Stimulated activated naive CD8-positive, alpha-beta T cell treated with anti-CD3 and anti-CD28 coated beads, Interleukin-15, Interleukin-2, amounts not matched to agents 100 U/mL and 50 U/mL, for 24 hours (primary cell): Measurements from ENCODE around the gene SPATA45.

ENCODE experiments used
- ATAC-seq: fragments of 150-1000 bp; cut with Tn5 transposase; one replicate; pipeline ENCODE4 v1.10.0; 2021
- DNase-seq: peaks from one replicate; pipeline ENCODE4 v3.0.0; 2021

SPATA45 gene

DNA sequence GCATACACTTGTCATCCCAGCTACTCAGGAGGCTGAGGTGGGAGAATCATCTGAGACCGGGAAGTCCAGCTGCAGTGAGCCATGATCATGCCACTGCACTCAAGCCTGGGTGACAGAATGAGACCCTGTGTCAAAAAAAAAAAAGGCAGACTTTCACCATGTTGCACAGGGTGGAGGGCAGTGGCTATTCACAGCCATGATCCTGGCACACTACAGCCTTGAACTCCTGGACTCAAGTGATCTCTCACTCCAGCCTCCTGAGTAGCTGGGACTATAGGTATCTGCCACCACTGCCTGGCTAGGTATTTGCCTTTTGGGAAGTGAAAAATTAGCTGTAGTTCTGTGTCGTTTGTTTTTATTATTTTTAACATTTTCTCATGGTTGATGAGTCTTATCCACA lies 19.1 kb downstream of the SPATA45 start:
- DNase-seq: no peak
- no peak for ATAC-seq

DNA sequence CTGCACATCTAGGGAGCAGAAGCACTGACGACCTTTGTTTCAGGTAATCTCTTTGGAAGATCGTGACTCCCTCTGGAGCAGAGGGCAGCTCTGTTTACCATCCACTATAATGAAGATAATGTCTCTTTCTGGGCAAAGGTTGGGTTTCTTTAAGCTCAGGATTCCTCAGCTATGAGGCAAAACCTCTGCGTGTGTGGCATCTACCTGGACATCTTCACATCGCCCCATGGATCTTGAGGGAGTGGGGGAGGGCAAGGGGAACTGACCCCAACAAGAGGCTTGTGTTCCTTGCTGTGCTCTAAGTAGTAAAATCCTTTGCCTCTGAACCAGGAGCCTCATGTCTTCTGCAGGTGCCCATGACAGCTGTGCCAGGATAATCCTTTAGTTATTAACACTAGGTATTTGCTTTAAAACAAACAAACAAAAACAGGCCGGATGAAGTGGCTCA lies 19.6 kb downstream of the SPATA45 start:
- ATAC-seq (no peak), DNase-seq (no peak)

DNA sequence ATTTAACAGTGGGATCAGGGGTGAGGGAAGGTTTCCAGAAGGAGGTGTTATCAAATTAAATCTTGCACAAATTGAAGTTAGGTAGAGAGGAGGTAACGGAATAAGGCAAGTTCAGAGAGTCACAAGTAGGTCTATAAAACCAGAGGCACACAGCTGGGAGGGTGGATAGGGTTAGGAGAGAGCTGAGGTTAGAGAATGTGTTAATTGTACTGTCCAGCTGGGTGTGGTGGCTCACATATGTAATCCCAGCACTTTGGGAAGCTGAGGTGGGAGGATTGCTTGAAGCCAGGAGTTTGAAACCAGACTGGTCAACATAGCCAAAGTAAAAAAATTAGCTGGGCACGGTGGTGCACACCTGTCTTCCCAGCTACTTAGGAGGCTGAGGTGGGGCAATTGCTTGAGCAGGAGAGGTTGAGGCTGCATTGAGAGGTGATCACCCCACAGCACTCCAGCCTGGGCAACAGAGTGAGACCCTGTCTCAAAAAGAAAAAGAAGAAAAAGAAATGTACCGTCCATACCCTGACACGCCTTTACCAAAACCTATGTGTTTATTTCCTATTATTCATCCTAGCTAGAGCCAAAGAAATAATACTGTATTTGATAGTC lies 20.2 kb downstream of the SPATA45 start:
- ATAC-seq (no peak), DNase-seq (no peak)

DNA sequence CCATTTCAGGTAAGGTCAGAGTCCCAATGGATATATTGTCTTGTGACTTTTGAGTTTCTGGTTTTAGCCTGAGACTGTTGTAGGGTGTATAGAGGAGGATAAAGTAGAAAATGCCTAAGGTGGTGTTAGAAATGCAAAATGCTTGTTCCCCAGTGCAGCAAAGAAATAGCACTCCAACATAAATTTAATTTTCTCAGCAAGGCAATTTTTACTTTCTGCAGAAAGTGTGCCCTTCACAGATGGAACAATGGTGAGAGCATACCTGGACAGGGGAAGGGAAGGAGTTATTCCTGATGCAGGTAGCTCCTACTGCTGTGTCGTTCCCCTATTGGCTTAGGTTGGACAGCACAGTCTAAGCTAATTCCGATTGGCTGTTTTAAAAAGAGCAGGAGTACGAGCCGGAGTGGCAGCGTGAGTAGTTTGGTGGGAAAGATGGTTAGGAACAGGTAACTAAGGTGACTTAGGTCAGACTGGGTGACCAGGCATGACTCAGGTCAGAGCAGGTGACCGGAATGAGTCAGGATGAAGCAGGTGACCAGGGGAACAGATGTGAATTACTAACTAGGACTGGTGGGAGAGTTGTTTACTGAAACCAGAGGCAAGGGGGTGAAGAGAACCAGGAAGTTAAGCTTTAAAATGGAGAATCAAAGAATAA lies 21.5 kb downstream of the SPATA45 start:
- no peak for ATAC-seq

DNA sequence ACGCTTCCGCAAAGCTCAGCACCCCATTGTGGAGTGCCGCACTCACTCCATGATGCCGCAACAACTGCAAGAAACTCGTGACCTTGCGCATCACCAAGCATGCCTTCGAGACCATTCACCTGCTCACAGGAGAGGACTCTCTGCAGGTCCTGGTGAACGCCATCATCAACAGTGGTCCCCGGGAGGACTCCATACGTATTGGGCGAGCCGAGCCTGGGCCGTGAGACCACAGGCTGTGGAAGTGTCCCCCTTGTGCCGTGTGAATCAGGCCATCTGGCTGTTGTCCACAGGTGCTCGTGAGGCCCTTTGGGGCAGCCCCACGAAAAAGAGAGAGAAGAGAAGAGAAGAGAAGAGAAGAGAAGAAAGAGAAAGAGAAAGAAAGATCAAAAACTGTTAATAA lies 23.2 kb downstream of the SPATA45 start:
- no peak for ATAC-seq
- no peak for DNase-seq

More for the DNA sequence above, 21.5 kb downstream of the SPATA45 start:
- DNase-seq: no peak

DNA sequence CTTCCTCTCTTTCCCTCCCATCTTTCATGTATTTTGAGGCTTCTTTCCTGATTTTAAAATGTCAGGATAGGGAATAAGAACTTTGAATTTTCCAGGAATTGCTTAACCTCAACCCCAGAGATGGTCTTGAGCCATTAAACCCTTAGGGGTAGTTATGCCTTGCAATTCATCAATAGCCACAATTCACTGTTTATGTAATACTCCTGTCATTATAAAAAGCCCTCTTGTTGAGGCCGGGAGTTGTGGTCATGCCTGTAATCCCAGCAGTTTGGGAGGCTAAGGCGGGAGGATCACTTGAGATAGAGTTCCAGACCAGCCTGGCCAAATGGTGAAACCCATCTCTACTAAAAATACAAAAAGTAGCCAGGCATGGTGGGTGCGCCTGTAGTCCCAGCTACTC lies 24.5 kb downstream of the SPATA45 start:
- DNase-seq (no peak), ATAC-seq (no peak)

DNA sequence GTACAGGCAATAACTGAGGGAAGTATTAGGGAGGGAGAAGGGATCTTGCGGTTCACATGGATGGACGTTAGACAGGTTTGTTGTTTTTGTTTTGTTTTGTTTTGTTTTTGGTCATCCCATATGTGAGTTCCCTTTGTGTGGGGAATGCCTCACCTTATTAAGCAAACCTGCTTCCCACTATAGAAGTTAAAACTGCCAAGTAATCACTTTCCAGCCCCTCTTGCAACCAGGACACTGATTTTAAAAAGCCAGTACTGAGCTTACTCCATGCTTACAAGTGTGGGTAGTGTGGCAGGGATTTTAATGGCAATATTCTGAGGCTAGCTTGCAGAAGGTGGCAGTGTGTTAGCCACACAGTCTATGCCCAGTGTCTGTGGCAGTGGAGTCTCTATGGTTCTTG lies 26.5 kb downstream of the SPATA45 start:
- DNase-seq (no peak), ATAC-seq (no peak)

DNA sequence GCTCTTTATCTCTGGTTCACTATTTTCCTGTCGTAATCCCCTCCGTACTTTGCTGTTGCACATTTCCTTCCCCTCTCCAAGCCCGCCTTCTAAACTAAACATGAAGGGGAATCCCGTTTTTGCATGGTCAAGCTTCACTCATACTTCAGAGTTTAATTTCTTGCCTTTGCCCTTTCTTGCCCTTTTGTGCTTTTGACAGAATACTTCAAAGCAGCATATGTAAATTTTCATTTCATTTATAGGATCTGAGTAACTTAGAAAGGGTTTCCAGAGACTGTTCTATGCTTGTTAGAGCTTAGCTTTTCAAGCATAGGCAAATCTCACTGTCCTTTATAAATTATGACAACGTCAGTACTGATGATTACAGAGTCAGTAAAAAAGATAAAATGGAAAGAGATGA lies 27.7 kb downstream of the SPATA45 start:
- ATAC-seq (peak; percentile 40), DNase-seq (no peak)

DNA sequence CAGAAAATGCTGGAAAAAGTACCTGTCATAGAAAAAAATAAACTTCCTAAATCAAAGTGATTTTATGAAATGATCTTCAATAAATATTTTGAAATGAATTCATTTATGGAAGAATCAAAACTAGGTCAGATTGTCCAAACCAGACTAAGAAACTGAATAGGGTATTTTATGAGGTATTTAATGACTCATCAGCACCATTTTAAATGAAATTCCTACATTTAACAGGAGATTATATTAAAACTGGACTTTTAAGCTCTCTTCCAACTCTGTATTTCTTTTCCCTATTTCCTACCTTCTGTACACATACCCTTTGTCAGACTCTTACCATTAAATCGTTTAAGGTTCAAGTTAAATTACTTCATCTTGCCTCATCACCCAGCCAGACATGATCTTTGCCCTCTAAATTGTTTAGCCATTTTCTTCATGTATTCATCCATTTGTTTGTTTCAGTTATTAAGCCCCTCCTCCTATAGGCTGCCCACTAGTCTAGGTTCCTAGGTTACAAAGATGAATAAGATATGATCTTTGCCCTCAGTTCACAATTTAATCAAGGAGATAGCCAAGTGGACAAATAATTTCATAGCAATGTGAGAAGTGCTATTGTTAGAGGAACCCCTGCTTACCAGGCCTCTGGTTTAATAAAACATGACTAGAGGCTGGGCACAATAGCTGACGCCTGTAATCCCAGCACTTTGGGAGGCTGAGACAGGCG lies 30.7 kb downstream of the SPATA45 start:
- DNase-seq (no peak), ATAC-seq (no peak)

DNA sequence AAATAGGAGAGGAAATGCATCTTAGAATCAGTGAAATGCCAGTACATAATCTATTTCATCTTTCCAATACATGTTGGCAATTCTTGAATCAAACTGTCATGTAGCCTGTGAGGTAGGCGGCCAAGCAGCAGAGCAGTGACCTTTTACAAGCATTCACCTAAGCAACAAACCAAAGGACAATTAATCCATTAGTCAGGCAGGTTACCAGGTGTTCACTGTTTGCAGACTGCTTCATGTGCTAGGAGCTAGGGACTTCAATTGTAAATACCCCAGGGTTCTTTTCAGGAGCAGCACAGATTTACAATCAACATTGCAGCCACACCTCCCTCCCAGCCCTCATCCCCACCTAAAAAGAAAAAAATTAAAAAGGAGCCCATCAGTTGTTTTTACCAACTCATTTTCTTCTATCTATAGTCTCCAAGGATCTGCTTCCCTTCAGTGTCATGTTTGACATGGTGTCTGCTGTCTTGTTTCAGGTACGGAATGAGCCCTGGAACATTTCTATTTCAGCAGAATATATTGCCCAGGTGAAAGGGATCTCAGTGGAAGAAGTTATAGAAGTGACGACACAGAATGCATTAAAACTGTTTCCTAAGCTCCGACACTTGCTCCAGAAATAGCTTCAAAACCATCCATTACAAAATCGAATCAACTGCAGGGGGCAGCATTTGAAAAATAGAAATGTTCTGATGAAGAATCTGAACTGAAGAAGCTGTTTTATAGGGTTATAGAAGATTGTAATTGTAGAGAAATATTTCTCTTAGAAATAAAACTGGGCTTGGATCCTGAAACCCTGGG lies 32.7 kb downstream of the SPATA45 start:
- no peak for DNase-seq
- no peak for ATAC-seq

DNA sequence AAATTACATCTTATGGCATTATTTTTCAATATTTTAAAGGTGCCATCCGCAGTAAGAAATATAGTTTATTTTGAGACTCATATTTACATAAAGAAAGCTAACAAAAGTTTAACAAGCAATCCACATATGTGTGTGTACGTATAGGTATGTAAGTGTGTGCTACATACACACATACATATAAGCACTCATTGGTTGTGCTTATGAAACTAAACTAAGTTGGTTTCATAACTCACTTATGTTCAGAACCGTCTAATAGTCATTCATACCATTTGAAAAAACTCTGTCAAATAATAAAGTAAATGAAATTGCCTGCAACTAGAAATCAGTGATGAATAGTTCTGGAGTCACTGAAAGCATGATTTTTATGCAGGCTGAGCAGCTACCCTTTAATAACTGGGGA lies 41.7 kb downstream of the SPATA45 start:
- no peak for ATAC-seq
- DNase-seq: no peak

DNA sequence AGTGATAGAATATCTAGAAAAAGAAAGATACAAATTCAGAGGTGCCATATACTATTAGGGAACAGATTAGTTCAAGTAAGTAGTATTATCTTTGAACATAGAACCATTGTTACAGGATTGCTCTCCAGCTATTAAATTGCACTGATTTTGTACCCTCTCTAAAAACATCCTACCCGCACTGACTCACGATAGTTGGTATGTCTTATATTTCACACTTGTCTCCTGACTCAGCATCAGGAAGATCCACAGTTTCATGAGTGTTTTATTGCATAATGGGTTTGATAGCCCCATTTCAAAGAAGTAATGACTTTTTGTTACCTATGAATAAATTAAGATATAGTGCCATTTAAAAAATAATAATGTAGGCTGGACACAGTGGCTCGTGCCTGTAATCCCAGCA lies 49.8 kb downstream of the SPATA45 start:
- no peak for DNase-seq

DNA sequence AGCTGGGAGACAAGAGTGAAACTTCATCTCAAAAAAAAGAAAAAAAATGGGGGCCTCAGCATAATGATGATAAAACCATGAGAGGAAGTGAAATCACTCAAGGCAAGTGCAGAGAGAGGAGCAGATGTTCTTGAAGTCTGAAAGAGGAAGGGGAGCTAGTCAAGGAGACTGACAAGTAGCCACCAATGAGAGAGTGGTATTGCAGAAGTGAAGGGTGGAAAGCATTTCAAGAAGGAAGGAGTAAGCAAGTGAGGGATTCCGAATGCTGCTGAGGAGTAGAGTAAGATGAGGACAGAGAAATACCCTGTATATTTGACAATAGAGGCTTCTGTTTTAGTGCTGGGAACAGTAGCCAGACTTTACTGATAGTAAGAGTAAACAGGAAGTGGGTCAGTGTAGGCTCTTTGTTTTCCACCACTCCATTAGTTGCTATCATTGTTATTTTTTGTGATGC lies 52.9 kb downstream of the SPATA45 start:
- DNase-seq: no peak
- ATAC-seq: no peak

More for the DNA sequence above, 49.8 kb downstream of the SPATA45 start:
- no peak for ATAC-seq

DNA sequence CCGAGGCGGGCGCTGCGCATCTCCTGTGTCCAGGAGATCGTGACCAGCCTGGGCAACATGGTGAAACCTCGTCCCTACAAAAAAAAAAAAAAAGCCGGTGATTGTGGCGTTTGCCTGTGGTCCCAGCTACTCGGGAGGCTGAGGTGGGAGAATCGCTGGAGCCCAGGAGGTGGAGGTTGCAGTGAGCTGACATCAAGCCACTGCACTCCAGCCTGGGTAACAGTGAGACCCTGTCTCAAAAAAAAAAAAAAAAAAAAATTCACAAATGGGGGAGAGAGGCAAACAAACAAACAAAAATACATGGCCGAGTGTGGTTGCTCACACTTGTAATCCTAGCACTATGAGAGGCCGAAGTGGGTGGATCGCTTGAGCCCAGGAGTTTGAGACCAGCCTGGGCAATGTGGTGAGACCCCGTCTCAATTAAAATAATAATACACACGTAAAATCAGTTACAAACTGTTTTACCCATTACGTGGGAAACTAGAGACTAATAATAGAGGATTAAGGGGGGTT lies 55.0 kb downstream of the SPATA45 start:
- DNase-seq (no peak), ATAC-seq (no peak)

DNA sequence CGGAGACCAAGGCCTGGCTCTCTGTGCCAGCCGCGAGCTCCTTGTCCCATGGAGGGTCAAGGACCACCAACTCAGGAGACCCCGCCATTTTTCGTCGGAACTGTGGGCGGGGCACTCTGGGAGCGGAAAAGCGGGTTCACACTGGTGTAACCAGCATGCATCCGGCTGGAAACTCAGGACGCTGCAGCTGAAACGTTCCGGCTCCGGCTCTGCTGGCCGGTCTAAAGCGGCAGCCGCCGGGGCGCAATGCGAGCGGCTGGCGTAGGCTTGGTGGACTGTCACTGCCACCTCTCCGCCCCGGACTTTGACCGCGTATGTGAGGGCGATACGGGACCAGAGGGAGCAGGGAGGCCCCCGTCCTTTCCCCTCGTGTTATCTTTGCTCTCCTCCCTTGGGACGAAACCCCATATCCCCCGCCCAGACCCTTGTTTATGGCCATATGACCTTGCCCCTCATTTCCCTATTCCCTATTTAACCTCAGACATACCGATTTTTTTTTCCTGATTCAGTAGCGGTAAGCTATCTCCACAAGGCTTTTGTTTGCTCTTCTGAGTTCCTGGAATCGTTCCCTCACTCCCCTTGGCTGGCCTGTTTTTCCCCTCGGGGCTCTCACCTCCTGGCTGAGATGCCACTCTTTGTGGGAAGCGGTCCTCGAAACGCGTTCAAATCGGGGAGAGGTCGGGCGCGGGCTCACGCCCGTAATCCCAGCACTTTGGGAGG lies 55.6 kb downstream of the SPATA45 start, which contains the start of the genes NSL1 and TATDN3:
Gene NSL1 (minus strand): TSS at position 102 of the 720 bp plus-strand sequence. CDS start 14 bp downstream, at position 88.
Gene TATDN3 (plus strand): TSS at position 219 of the 720 bp plus-strand sequence. CDS start 28 bp downstream, at position 247.
- peak; percentile 96 for ATAC-seq
- DNase-seq: peak; percentile 97

DNA sequence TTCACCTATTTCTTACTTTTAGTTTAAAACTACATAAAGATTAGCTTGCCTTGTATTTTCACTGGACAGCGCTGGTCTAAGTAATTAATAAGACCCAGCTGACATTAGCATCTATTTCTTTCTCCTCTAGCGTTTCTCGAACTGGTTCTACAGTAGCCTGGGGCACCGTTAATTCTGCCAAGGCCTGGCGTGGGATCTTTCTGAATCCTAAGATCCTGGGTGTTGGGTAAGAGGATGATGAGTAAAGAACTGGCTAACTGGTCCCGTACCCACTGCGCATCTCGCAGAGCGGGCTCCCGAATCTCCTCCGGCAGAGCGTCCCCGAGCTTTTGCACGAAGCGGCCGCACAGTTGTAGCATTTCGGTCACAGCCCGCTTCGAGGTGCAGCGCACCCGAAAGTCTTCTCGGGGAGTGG lies 56.2 kb downstream of the SPATA45 start:
- ATAC-seq (peak; percentile 66), DNase-seq (no peak)

DNA sequence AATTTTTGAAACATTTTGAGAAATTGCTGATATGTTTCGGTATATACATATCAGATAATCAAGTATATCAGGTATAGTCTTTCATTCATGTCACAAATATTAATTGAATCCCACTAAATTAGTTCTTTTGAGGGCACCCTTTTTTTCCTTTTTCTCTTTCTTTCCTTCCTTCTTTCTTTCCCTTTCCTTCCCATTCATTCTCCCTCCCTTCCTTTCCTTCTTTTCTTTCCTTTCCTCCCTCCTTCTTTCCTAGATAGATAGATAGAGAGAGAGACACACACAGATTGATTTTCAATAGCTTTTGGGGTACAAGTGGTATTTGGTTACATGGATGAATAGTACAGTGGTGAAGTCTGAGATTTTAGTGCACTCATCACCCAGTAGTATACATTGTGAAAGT lies 61.6 kb downstream of the SPATA45 start:
- DNase-seq (no peak), ATAC-seq (no peak)

DNA sequence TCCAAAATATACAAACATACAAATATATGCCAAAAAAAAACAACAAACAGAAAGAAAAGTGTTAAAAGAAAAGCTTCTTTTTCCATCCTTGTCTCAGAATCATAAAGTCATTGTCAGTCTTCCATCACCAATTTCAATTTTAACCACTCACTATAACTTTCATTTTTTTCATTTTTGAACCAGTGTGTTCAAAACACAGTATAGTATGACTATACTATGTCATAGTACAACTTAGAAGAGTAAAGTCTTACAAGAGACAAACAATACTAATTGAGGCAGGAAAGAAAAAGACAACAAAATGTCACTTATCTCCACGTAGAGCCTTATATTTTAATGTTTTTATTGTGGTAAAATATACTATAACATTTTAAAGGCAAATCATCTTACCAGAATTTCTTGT lies 63.5 kb downstream of the SPATA45 start:
- DNase-seq: no peak
- ATAC-seq: no peak

DNA sequence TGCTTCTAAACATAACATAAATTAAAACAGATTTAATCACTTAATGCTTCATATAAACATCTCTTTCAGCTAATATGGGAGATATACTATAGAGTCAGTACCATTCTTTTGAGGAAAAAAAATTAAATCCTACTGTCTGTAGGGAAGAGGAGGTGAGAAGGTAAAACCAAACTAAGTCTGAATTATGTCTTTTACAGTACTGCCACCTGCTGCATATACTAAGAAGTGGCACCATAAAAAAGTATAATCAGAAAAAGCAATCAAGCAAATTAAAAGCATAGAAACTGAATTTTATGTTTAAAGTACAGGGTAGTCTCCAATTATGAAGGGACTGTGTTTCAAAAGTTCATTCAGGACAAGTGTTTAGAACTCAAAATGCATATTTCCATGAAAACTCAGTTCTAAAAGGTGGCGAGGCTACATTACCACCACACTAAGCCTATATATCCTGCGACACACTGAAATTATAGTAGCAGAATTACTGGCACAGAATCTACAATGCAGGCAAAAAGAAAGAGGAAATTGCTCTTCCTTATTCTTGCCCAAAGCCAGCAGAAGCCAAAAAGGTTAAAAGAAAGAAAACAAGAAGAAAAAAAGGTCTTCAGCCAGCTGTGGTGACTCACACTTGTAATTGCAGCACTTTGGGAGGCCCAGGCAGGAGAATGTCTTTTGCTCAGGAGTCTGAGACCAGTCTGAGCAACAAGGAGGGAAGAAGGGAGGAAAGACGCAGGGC lies 64.9 kb downstream of the SPATA45 start:
- ATAC-seq (no peak), DNase-seq (no peak)

DNA sequence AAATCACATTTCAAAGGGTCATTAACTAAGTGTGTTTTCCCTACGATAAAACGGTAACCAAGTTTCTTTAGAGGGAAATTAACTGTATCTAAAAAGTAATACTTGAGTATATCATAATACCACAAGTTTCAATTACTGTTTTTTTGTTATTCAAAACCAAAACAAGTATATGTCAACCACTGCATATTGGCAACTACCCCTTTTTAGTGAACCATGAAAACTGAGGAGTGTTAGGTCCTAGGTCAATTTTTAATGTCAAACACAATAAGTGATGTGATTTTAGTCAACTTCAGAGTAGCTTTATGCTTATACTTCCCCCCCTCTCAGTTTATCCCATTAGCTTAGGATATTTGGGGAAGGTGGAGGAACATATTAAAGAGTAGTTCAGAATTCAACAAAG lies 66.2 kb downstream of the SPATA45 start:
- DNase-seq (no peak), ATAC-seq (no peak)

DNA sequence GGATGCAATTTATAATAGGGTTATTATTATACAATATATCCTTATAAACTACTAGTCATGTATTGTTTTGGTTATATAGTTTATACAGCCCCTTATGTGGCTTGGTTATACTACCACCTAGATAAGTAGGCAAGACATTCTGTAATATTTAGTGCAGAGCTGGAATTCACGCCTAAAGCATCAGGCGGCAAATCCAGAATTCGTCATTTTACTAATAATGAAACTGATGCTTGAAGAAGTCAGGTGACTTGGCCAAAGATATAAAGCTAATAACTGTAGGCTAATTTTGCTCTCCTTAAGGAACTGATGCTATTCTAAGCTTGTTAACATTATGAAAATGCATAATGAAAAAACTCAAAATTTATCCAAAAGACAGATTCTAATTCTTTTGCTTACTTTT lies 66.7 kb downstream of the SPATA45 start:
- no peak for DNase-seq
- ATAC-seq: no peak
